ENCODE measurements around the gene VPS37B. TPM values are rescaled to one million over a fixed set of nuclear protein-coding genes. Genes with fewer than 3 reads are reported as not detected.
"Not testable (repeated sequence)": the region's sequence is repeated elsewhere in the genome, so short reads cannot be mapped to it uniquely, and the experiment has no call there.

VPS37B gene
- total RNA-seq, 1 donor from 2014 or later: 22.9 TPM

GRCh38 chr12:122876731-122877130 lies 19.2 kb downstream of the VPS37B start:
- no peak for DNase-seq (ENCODE audit: low spot score, unreplicated experiment)
- Mint-ChIP-seq H3K4me1 (ENCODE audit: low read depth) (peaks cover 27% of the 10 kb centered on the region), H3K36me3 (ENCODE audit: insufficient read depth) (no peaks in the 10 kb centered on the region), H3K4me3 (ENCODE audit: low read depth) (no peak overlapping the region), H3K27me3 (no peaks in the 10 kb centered on the region), H3K27ac (peak overlapping the region; percentile 35), H3K9me3 (ENCODE audit: low read depth) (no peaks in the 10 kb centered on the region)
- TF ChIP-seq, protein P1, sequence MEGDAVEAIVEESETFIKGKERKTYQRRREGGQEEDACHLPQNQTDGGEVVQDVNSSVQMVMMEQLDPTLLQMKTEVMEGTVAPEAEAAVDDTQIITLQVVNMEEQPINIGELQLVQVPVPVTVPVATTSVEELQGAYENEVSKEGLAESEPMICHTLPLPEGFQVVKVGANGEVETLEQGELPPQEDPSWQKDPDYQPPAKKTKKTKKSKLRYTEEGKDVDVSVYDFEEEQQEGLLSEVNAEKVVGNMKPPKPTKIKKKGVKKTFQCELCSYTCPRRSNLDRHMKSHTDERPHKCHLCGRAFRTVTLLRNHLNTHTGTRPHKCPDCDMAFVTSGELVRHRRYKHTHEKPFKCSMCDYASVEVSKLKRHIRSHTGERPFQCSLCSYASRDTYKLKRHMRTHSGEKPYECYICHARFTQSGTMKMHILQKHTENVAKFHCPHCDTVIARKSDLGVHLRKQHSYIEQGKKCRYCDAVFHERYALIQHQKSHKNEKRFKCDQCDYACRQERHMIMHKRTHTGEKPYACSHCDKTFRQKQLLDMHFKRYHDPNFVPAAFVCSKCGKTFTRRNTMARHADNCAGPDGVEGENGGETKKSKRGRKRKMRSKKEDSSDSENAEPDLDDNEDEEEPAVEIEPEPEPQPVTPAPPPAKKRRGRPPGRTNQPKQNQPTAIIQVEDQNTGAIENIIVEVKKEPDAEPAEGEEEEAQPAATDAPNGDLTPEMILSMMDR (IDR thresholded peaks at IDR 0.05; ENCODE audit: unreplicated experiment): no peak

- not testable (repeated sequence) for H3K4me3 Mint-ChIP-seq (ENCODE audit: low read depth); H3K27me3 Mint-ChIP-seq; H3K27ac Mint-ChIP-seq; H3K9me3 Mint-ChIP-seq (ENCODE audit: low read depth); H3K36me3 Mint-ChIP-seq (ENCODE audit: insufficient read depth); DNase-seq (ENCODE audit: low spot score, unreplicated experiment)
- H3K4me1 Mint-ChIP-seq (ENCODE audit: low read depth): peaks cover 30% of the 10 kb centered on the region
Observed at GRCh38 chr12:122876281-122876680, 19.6 kb downstream of the VPS37B start.

DNA sequence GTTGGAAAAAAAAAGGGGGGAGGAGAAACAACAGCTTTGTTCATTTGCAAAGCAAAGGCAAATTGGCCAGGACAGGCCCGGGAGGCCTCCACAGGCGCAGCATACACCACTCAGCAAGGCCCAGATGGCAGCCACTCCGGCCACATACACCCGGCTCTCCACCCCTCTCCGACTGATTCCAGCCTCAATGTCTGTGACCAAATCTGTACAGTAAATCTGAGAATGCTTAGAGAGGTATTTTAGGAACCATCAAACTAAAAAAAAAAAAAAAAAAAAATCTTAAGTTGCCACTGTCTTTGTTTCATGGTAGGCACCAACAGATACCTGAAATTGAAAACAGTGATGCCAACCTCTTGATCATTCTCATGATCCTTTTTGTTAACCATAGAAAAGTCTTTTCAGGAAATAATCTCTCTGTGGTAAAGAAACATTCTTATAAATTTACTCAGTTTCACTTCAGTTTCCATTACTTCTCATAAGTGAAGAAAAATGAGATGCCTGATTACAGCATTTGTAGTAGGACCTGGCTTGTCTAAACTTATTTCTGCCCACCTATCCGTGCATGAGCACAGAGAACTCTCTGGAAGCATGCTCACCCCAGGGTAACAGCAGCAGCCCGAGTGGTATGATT lies 20.2 kb downstream of the VPS37B start:
- DNase-seq (ENCODE audit: low spot score, unreplicated experiment): no peak
- Mint-ChIP-seq H3K27me3 (no peaks in the 10 kb centered on the region), H3K4me3 (ENCODE audit: low read depth) (no peak overlapping the region), H3K27ac (no peak overlapping the region), H3K4me1 (ENCODE audit: low read depth) (peaks cover 32% of the 10 kb centered on the region), H3K36me3 (ENCODE audit: insufficient read depth) (peaks cover 1% of the 10 kb centered on the region), H3K9me3 (ENCODE audit: low read depth) (no peaks in the 10 kb centered on the region)
- TF ChIP-seq, protein P1 (IDR thresholded peaks at IDR 0.05; ENCODE audit: unreplicated experiment): no peak

DNA sequence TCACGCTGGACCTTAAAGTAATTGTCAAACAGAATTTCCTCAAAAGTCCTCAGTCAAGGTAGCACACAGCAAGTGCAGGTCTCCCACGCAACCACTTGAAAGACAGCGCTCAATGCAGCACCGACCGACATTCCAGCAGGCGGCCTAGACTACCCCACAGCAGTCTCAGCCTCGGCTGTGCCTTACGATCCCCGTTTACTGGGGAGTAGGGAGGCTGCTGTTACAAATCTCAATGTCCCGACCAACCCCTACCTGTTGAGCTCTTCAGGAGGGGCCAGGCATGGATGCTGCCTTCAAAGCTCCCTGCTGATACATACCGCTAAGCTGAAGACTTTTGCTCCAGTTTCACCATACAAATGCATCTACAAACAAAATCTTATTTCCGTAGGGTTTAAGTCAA lies 21.8 kb downstream of the VPS37B start:
- no peak for DNase-seq (ENCODE audit: low spot score, unreplicated experiment)
- Mint-ChIP-seq H3K27me3 (no peaks in the 10 kb centered on the region), H3K4me1 (ENCODE audit: low read depth) (peaks cover 30% of the 10 kb centered on the region), H3K27ac (no peak overlapping the region), H3K4me3 (ENCODE audit: low read depth) (no peak overlapping the region), H3K9me3 (ENCODE audit: low read depth) (no peaks in the 10 kb centered on the region), H3K36me3 (ENCODE audit: insufficient read depth) (peaks cover 9% of the 10 kb centered on the region)
- TF ChIP-seq, protein P1 (IDR thresholded peaks at IDR 0.05; ENCODE audit: unreplicated experiment): peak; percentile 15

- Mint-ChIP-seq H3K4me3 (ENCODE audit: low read depth) (no peak overlapping the region), H3K4me1 (ENCODE audit: low read depth) (peaks cover 30% of the 10 kb centered on the region), H3K36me3 (ENCODE audit: insufficient read depth) (peaks cover 13% of the 10 kb centered on the region), H3K9me3 (ENCODE audit: low read depth) (no peaks in the 10 kb centered on the region), H3K27ac (no peak overlapping the region), H3K27me3 (no peaks in the 10 kb centered on the region)
- no peak for DNase-seq (ENCODE audit: low spot score, unreplicated experiment)
- TF ChIP-seq, protein P1 (IDR thresholded peaks at IDR 0.05; ENCODE audit: unreplicated experiment): no peak
Observed at GRCh38 chr12:122873540-122873939, 22.4 kb downstream of the VPS37B start.

GRCh38 chr12:122872815-122873361 lies 23.0 kb downstream of the VPS37B start:
- peaks cover 13% of the 10 kb centered on the region for H3K36me3 Mint-ChIP-seq (ENCODE audit: insufficient read depth)
- DNase-seq (ENCODE audit: low spot score, unreplicated experiment): no peak
- TF ChIP-seq, protein P1 (IDR thresholded peaks at IDR 0.05; ENCODE audit: unreplicated experiment): no peak
- H3K9me3 Mint-ChIP-seq (ENCODE audit: low read depth): no peaks in the 10 kb centered on the region
- H3K4me3 Mint-ChIP-seq (ENCODE audit: low read depth): no peak overlapping the region
- H3K4me1 Mint-ChIP-seq (ENCODE audit: low read depth): peaks cover 30% of the 10 kb centered on the region
- no peaks in the 10 kb centered on the region for H3K27me3 Mint-ChIP-seq
- peak overlapping the region; percentile 11 for H3K27ac Mint-ChIP-seq

Data from progenitor cell of endocrine pancreas (in vitro differentiated cells).